HepG2 (cell line): Measurements from ENCODE around the gene DENND4A. TPM values are rescaled to one million over a fixed set of nuclear protein-coding genes. Genes with fewer than 3 reads are reported as not detected.

ENCODE experiments used
- ARID5B ChIP-seq: IDR thresholded peaks from 2 replicates; pipeline ENCODE4 v1.4.0; 2020; ENCODE audit warnings: mild to moderate bottlenecking, missing genetic modification reagents
- CAMTA2 ChIP-seq: sonication (generic); formaldehyde crosslinking; IDR thresholded peaks from 2 replicates; pipeline ENCODE4 v1.4.0; 2020; ENCODE audit warnings: mild to moderate bottlenecking, missing genetic modification reagents, borderline replicate concordance
- CEBPB ChIP-seq: IDR thresholded peaks from 2 replicates; pipeline ENCODE4 v1.6.1; 2011; ENCODE audit warnings: low read depth, low read length, improper control_type of control experiment, borderline replicate concordance
- CEBPZ ChIP-seq: IDR thresholded peaks from 2 replicates; pipeline ENCODE4 v1.6.1; 2012; ENCODE audit warnings: low read length, improper control_type of control experiment
- ELF1 ChIP-seq: sonication (generic); formaldehyde crosslinking; IDR thresholded peaks from 2 replicates; pipeline ENCODE4 v1.4.0; 2020; ENCODE audit warnings: missing genetic modification reagents
- EP300 ChIP-seq, 3 experiments: sonication (generic) in 1 of 3; formaldehyde crosslinking in 1 of 3; IDR thresholded peaks; 2 replicates each; pipeline versions ENCODE4 v1.5.1 to v1.6.1; 2011 to 2020; ENCODE audit warnings: low read depth in 2 of 3, low read length in 2 of 3, borderline replicate concordance in 1 of 3, improper control_type of control experiment in 1 of 3, mild to moderate bottlenecking in 1 of 3, missing genetic modification reagents in 1 of 3, moderate library complexity in 1 of 3
- HBP1 ChIP-seq: IDR thresholded peaks from 2 replicates; pipeline ENCODE4 v1.6.1; 2016; ENCODE audit warnings: low read depth, control low read depth
- KDM4B ChIP-seq: sonication (generic); formaldehyde crosslinking; IDR thresholded peaks from 2 replicates; pipeline ENCODE4 v1.4.0; 2020; ENCODE audit warnings: missing genetic modification reagents
- POLR2AphosphoS2 ChIP-seq: IDR thresholded peaks from 2 replicates; pipeline ENCODE4 v1.6.1; 2011; ENCODE audit warnings: low read depth, low read length, improper control_type of control experiment
- RCOR2 ChIP-seq: IDR thresholded peaks from 2 replicates; pipeline ENCODE4 v1.6.1; 2016; ENCODE audit warnings: missing biosample characterization, missing genetic modification reagents
- SETDB1 ChIP-seq: sonication (generic); formaldehyde crosslinking; IDR thresholded peaks from 2 replicates; pipeline ENCODE4 v1.5.1; 2020; ENCODE audit warnings: missing genetic modification reagents, mild to moderate bottlenecking, borderline replicate concordance
- SRY ChIP-seq: sonication (generic); formaldehyde crosslinking; IDR thresholded peaks from 2 replicates; pipeline ENCODE4 v1.8.0; 2022; ENCODE audit warnings: mild to moderate bottlenecking, missing genetic modification reagents
- TBX3 ChIP-seq: fragments of 450-650 bp; IDR thresholded peaks from 2 replicates; pipeline ENCODE4 v1.6.1; 2017; ENCODE audit warnings: antibody characterized with exemption, mild to moderate bottlenecking, inconsistent platforms, borderline replicate concordance
- ZFX ChIP-seq: sonication (generic); formaldehyde crosslinking; IDR thresholded peaks from 2 replicates; pipeline ENCODE4 v1.4.0; 2020; ENCODE audit warnings: mild to moderate bottlenecking, low read depth, missing genetic modification reagents, moderate library complexity
- ZGPAT ChIP-seq: IDR thresholded peaks from 2 replicates; pipeline ENCODE4 v1.6.1; 2016; ENCODE audit warnings: mild to moderate bottlenecking
- ZNF24 ChIP-seq: fragments of 450-650 bp; IDR thresholded peaks from 2 replicates; pipeline ENCODE4 v1.6.1; 2017; ENCODE audit warnings: antibody characterized with exemption, mild to moderate bottlenecking
- ZNF552 ChIP-seq: sonication (generic); formaldehyde crosslinking; IDR thresholded peaks from 2 replicates; pipeline ENCODE4 v1.9.0; 2022; ENCODE audit warnings: missing genetic modification reagents, mild to moderate bottlenecking, borderline replicate concordance
- ZNF563 ChIP-seq: sonication (generic); formaldehyde crosslinking; IDR thresholded peaks from 2 replicates; pipeline ENCODE4 v1.8.0; 2022; ENCODE audit warnings: mild to moderate bottlenecking, moderate library complexity, missing genetic modification reagents
- polyA plus RNA-seq, 8 experiments: library from polyadenylated mRNA; depleted of rRNA in 3 of 8; stranded (reverse) in 7 of 8; unstranded in 1 of 8; fragments of >200 nt; fragmentation: Illumina TruSeq in 4 of 8; extraction: Trizol in 4 of 8; gene quantifications; 2 replicates each; pipeline versions ENCODE4 v1.2.1 to v1.2.3, GENCODE V29; 2011 to 2016; ENCODE audit warnings: low read depth in 4 of 8, missing spikeins in 1 of 8, mixed read lengths in 1 of 8; ENCODE audit not compliant: insufficient read depth in 1 of 8
- total RNA-seq, 5 experiments: library from RNA; depleted of rRNA; stranded (reverse); fragments of >200 nt; fragmentation: Illumina TruSeq; extraction: Trizol; gene quantifications; 2 replicates each; pipeline ENCODE4 v1.2.3, GENCODE V29; 2016; ENCODE audit warnings: low read depth in 1 of 5

Gene DENND4A
- total and polyA plus RNA-seq, 2 of the 13 experiments (the other 11 are each of a cell fraction or from before 2014, with no cell fraction given) = 13.2 to 18.6 TPM

GRCh38 chr15:65791335-65792137 lies 557 bp downstream of the DENND4A start (continued):
- TF ChIP-seq ELF1 = peak; percentile 42; the same call in 1 of the 2 replicates
- no peak for TF ChIP-seq ZGPAT (CRISPR knock-in tag)
- no peak for TF ChIP-seq CEBPZ
- TF ChIP-seq KDM4B (CRISPR knock-in tag) = no peak; the same call in 1 of the 2 replicates
- no peak for TF ChIP-seq SRY (CRISPR knock-in tag)
- TF ChIP-seq POLR2AphosphoS2 = no peak
- no peak for TF ChIP-seq RCOR2 (CRISPR knock-in tag)
- TF ChIP-seq ZNF24 = no peak
- TF ChIP-seq ZNF563 (CRISPR knock-in tag) = no peak
- TF ChIP-seq HBP1 = no peak
- TF ChIP-seq EP300 (IDR thresholded peaks at IDR 0.05; ENCODE audit: low read depth in 2 of 2, low read length in 2 of 2) = no peak
- no peak for TF ChIP-seq EP300 (CRISPR knock-in tag; IDR thresholded peaks at IDR 0.05; ENCODE audit: borderline replicate concordance)
- TF ChIP-seq ZNF552 (CRISPR knock-in tag) = no peak
- peak; percentile 13; the same call in 1 of the 2 replicates for TF ChIP-seq ZFX
- TF ChIP-seq TBX3 = no peak
- 0 out of 2 replicates have a peak, but pooled peaks have one; percentile 8 for TF ChIP-seq CEBPB
- no peak for TF ChIP-seq ARID5B (CRISPR knock-in tag)
- no peak; the same call in 1 of the 2 replicates for TF ChIP-seq CAMTA2 (CRISPR knock-in tag)
- TF ChIP-seq SETDB1 (CRISPR knock-in tag) = 0 out of 2 replicates have a peak, but pooled peaks have one; percentile 48
